HG03045 (cell line): ENCODE data around the gene PLXNA2.
A peak's percentile ranks its signal among the peaks of the same experiment; 100 is the strongest.

ENCODE experiments used
- ATAC-seq: cut with Tn5 transposase; IDR thresholded peaks from one replicate; pipeline ENCODE4 v1.9.1; 2021; ENCODE audit warnings: mild to moderate bottlenecking, moderate library complexity; ENCODE audit not compliant: unreplicated experiment

Gene PLXNA2

DNA sequence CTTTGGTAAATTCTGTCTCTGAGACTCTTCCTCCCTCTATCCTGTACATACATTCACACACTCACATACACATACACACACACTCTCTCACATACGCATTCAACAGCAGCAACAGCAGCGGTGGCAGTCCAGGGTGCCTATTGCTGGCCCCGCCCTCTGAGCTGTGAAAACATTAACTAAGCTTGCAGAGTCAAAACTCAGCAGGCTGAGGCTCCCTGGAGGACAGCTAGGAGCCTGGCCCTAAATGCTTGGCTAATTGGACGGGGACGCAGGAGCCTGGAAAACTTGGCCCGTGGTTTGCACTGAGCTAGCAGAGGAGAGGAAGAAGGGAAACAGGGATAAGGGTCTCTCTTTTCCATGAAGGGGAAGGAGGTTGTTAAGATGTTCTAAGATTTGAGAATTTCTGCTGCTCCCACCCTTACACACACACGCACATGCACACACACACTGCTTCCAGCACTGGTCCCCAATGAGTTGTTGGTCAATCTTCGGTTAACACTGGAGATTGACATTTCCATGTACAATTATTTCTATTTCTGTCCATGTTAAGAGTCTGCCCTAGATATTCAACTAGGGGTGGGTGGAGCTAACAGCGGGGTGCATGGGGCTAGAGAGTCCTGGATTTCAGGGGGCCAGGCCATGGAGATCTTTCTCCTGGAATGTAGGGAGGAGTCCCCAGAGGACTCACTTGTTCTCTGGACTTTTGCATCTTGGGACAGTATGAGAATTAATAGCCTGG lies 94.2 kb downstream of the PLXNA2 start:
- no peak for ATAC-seq

DNA sequence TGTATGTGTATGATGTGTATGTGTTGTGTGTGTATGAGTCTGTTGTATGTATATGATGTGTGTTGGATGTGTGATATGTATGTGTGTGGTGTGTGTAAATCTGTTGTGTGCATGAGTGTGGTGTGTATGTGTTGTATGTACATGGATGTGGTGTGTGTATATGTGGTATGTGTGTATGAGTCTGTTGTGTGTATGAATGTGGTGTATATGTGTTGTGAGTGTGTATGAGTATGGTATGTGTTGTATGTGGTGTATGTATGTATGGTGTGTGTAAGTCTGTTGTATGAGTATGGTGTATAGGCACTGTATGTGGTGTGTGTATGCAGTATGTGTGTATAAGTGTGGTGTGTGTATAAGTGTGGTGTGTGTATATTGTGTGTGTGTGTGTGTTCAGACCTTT lies 95.0 kb downstream of the PLXNA2 start:
- no peak for ATAC-seq

DNA sequence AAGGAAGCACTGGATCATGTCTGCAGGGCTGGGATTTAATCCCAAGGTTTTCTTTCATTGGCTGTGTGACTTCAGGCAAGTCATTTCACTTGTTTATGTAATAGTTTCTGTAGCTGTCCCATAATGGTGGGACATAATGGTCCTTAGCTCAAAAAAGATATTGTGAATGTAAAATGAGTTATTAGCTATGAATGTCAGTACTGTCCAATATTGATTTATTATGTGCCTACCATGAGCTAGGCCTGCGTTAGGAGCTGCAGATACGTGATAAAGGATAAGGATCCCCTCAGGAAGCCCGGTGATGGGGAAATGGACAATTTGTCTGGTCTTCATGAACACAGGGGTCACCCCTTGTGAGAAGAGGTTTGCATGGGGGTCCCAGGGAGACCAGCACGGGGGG lies 95.8 kb downstream of the PLXNA2 start:
- no peak for ATAC-seq

DNA sequence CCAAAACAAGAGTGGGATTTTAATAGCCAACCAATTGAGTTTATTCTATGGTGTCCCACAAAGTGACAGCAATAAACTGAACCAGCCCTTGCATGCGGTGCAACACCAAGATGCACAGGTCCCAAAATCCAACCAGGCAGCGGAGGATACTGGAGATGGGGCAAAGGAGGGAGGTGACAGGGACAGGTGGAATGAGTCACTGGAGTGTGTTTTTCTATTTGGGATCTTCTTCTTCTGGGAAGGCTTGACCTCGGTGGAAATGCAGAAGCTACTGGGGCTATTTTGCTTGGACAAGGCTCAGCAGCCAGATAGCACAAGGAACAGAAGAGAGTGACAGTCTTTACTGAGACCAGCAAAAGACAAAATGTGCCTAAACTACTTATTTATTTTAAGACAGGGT lies 97.5 kb downstream of the PLXNA2 start:
- no peak for ATAC-seq

DNA sequence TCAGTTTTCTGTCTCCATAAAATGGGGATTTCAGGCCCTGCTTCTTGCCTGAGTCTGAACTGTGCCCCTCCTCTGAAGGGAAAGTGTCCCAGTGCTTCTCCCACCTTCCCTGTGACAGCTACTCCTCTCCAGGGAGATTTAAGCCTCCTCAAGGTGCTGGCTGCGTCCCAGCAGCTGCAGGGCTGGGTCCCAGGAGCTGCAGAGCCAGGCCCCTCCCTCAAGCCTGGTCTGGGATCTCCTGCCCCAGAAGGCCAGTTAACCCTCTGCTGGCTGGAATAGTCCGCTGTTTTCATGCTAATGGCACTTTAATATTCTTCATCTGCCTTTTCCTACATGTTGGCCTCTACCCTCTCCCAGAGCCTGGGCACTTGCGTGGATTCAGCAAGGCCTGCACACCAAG lies 99.0 kb downstream of the PLXNA2 start:
- no peak for ATAC-seq

DNA sequence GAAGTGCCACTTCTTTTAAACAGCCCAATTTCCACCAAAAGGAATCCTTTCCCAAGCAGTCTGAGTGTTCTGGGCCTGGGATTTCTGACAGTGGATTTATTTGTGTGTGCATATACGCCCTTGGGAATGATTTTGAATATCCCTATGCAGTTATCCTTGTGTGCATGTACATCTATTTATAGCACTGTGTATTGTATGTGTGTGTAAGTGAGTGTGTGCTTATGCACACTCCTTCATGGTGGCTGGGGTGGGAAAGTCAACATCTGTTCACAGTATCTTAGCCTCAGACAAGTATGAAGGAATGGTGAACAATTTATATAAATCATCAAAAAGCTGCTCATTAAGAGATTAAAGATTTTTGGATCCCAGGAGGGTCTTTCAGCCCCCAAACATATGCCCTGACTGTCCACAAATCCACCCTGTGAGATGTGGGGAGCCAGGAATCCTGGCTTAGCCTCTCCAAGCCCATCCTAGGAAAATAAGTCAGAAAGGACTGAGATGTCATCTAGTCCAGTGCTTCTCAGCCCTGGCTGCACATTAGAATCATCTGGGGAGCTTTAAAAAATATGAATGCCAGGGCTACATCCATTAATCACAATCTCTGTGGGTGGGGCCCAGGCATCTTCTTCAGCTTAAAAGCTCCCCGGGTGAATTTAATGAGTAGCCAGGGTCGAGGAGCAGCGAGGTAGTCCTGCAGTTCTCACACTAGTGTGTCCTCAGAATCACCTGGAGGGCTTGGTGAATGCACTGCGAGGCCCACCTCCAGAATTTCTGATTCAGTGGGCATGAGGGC lies 101.4 kb downstream of the PLXNA2 start:
- no peak for ATAC-seq

DNA sequence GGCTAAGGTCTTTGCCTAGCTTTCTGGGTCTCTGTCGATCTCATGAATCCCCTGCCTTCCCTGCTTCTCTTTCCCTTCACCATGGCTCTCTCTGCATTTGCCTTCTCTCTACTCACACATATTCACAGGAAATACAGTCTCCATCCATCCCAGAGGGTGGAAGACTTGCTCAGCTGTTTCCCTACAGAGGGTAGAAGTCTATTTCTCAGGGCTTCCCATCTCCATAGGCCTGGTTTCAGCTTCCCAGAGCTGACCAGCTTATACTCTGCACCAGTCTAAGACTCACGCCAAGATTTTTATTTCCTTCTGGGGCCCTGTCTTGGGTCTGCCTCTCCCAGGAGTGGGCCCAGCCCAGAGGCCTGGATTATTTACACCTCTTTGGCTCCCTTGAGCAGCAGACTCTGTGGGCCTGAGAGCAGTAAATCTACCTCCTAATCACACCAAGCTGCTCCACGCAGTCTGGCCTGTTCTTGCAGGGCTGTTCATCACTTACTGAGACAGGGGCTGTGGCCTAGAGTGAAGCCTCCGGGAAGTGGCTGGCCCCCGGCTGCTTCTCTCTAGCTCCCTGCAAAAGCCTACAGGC lies 102.5 kb downstream of the PLXNA2 start:
- no peak for ATAC-seq

DNA sequence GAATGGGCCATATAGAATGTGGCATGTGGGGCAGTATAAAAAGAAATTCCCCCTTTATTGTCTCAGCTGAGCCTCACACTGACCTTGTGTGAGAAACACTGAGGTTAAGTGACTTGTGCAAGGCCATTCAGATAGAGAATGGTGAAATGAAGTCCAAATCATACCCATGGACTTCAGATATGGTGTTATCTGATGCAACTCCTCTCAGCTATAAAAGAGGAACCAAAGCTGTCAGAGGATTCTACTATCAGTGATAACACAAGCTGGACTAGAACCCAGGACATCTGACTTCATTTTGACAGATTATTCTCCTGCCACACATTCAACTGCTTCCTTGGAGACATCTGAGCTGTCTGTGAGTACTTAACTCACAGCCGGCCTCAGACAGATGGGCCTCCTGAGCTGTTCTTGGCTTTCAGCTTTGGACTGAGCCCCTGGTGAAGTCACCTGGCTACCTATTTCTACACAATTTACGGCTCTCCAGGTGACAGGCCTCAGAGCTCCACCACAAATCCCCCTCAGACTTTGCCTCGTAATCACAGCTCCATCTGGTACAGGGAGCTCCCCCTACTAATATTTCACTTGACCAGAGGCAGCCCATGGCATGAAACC lies 104.6 kb downstream of the PLXNA2 start:
- ATAC-seq = no peak

DNA sequence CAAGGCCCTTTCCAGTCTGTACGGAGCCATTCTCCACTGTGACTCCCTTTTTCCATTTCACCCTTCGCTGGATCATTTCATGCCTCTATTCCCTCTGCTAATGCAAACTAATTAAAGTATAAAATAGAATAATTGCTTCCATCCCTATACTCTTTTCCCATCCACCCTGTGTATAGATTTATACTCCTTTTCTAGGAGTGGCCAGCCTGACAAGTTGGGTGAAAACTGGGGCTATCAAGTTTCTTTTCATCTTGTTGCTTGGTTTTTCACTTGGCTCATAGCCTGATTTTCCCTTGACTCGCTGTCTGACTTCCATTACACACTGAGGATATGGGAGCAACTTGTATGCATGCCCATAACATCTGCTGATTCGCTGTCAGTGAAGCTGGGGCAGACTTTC lies 107.0 kb downstream of the PLXNA2 start:
- ATAC-seq = no peak

DNA sequence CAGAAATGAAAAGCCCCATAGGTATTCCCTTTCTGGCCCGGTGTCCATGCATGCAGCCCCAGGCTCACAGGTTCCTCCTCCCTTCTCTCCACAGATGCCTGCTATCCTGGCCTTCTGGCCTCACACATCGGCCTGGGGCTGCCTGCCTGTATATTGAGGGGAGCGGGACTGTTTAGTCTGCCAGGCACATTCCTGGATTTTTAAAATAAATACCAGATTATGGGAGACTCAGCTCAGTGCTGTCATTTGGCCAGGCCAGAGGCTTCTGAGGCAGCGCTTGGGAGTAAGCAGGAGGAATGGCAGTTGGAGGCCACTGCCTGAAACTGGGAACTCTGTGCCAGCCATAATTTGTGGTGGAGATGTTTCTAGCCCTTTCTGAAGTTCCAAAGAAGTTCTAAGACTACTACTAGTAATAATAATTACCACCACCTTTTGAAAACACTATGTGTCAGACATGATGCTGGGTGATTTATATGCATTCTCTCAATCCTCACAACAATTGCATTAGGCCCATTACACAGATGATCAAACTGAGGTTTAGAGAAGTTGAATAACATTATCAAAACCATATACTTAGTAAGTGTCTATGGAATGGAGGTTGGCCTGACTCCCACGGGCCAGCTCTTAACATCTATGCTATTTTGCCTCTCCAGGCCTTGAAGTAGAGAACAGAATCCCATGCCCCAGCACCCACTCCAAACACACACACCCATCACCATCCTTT lies 107.6 kb downstream of the PLXNA2 start:
- ATAC-seq = no peak

DNA sequence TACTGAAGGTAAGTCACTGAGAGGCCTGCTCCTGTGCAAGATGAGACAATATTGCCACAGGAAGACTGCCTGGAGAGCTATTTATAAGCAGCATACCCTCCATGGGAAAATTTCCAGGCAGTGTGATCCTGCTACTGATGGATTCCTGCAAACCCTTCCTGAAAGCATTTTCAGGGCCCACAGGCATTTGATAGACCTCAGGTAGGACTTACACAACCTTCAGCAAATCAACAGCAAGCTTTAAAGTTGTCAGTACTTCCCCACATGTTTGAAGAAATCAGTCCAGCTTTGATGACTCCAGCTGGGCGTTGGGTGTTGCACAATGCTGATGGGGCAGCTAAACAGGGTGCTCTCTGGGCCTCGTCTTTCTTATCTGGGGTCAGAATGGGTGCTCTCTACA lies 108.8 kb downstream of the PLXNA2 start:
- ATAC-seq = no peak

DNA sequence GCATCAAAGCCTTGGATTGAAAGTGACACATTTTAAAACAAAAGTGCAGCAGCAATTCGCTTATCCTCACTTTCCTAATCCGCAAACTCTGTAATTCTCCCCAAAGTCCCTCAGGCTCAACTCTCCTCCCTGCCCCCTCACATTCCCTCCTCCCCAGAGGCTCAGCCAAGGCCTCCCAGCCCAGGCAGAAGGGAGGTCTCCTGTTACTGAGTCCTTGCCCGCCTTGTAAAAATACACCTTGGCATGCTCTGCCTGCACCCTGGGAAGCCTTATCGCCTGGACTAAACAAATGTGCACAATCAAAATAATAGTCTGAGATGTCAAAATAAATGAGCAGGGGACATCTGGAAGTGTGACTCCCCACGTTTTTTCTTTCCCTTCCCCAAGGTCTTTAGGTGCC lies 109.7 kb downstream of the PLXNA2 start:
- ATAC-seq = no peak

DNA sequence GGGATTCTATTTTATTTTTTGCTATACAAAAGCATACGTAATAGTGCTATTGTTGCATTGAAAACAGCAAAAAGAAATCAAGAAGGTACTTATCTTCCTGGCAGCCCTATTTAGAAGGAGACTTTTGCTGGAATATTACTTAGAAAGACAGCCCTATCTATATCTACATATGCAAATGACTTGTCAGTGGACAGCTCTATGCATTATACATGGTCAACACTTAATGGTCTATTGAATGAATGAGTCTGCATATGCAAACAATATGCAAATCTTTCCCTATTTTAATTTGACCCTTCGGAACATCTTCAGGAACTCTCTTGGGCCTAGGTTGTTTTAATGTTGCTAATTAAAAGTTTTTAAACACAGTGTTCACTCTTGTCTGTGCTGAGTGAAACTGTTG lies 110.8 kb downstream of the PLXNA2 start:
- no peak for ATAC-seq

DNA sequence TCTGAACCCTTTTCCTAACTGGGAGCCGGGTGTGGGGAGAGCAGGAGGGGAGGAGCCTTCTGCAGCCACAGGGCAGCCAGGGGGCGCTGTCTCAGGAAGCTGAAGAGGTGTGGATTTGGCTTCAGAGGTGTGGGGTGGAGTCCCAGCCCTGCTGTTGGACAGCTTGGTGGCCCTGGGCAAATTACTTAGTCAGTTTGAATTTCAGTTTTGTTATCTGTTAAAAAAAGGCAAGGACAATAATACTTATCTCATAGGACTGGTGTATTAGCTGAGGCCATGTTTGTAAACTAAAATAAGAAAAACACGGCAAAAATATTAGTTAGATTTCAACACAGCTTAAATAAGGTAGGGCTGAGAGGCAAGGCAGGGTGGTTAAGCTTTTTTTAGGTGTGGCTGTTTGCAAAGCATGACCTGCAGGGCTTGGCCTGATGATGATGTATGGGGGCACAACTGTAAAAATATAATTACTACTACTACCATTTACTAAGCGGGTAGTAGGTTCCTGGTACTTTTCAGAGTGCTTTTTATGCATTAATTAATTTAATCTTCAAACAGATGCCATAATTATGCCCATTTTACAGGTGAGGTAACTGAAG lies 111.8 kb downstream of the PLXNA2 start:
- peak; percentile 74 for ATAC-seq

DNA sequence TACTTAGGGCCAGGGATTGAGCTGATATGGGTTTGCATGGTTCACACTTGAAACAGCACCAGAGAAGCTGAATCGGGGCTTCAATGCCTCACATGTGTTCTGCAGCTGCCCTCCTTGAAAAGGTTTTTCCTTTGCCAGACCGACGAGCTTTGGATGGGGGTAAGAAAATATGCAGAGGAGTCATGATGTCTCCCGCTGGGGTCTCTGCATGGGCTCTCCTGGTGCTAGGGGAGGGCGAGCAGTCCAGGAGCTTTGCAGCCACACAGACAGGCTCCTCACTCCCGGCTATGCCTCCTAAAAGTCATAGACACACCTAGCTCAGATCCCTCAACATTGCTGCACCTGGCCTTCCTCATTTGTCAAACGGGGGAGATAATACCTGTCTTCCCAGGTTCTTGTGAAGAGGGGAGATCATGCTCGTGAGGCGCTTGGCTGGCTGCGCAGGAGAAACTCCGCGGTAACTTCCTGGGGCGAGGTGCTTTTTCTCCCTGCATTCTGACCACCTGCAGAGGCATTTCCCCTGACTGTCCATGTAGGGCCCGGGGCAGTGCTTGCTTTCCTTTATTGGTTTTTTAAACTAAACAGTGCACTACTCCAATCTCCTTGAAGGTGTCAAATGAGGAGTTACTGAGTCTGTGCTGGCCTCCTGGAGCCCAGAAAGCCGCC lies 112.4 kb downstream of the PLXNA2 start:
- ATAC-seq = peak; percentile 20

DNA sequence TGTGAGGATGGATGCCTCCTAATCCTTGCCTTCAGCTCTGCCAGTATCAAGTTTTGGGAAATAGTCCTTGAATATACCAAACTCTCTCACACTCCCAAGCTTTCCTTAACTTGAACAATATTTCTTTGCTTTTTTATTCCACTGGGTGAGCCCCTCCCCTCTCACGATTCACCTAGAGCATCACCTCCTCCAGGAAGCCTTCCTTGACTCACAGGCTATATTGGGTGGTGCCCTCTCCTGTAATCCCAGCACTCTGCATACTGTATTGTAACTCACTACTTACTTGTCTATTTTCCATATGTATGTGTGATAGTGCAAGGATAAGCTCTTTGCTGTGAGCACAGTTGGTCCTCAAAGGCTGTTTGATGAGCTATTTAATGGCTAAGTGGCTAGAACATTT lies 114.7 kb downstream of the PLXNA2 start:
- no peak for ATAC-seq

DNA sequence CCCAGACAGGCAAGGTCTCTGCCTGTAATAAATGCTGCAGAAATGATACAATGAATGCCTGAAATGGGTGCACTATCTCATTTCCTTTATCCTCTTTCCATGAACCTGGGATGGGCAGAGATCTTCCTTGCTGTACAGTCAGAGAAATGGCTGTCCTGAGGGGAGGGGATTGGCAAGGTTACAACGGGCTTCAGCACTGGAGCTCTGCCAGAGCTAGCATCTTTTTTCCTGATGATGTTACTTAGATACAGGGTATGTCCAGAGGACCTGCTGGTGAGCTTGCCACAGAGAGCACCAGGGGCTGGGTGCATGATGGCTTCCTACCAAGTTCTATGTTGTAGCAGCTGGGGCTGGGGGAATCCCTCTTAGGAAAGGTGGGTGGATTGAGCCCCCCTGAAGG lies 115.1 kb downstream of the PLXNA2 start:
- no peak for ATAC-seq

DNA sequence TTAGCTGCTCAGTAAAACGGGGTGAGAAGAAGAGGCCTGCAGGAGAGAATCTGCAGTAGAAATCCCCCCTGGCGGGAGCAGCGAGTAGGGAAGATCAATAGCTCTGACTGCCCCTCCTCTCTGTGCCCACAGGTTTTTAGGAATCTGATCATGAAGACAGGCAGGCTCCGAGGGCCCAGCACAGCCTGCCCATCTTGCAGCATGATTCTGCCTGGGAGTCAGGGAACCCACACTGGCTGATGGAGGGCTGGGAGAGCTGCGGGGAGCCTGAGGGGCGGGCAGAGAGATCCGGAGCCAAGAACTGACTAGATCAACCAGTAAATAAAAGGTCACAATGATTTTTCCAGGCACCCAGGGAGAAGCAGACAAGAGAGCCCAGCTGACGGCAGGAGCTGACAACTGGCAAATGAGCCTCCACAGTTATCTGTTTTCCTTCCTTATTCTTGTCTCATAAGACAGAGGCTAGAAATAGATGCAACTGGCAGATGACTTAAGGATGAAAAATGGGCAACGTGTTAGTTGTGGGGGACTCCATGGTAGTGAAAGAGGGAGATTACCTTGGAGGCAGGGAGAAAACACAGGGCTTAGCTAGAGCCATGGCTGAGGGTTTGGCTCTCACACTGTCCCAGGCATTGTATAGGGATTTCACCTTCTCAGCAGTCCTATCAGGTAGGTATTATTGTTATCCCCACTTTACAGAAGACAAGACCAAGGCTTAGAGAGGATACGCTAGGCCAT lies 116.2 kb downstream of the PLXNA2 start:
- no peak for ATAC-seq

DNA sequence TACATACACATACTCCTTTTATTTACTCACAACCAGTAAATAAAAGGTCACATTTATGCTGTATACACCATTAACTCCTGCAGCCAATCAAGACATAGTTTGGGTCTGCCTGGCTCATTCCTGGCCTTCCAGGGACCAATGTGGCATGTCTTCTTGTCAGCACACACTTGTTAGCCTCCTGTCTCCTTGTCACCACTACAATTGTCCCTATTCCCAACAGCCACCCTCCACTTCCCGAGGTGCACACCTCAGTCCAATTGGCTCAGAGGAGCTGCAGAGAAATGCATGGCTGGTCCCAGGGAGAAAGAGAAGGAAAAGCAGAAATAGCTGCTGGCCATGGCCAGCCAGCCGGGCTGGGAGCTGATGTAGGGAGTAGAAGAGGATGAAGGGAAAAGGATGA lies 116.9 kb downstream of the PLXNA2 start:
- ATAC-seq = no peak
